HG03175 (cell line): Measurements from ENCODE around the gene TSPAN2.
A peak's percentile ranks its signal among the peaks of the same experiment; 100 is the strongest.

Source experiments
- ATAC-seq: cut with Tn5 transposase; IDR thresholded peaks from one replicate; pipeline ENCODE4 v1.9.1; 2021; ENCODE audit warnings: mild to moderate bottlenecking, moderate library complexity; ENCODE audit not compliant: unreplicated experiment

TSPAN2 gene

GRCh38 chr1:115076384-115076915 lies 12.9 kb downstream of the TSPAN2 start:
- ATAC-seq = no peak

- no peak for ATAC-seq
Measured at GRCh38 chr1:115074839-115075534, 14.3 kb downstream of the TSPAN2 start.

GRCh38 chr1:115073298-115074087 lies 15.8 kb downstream of the TSPAN2 start:
- ATAC-seq = no peak

- no peak for ATAC-seq
Measured at GRCh38 chr1:115071012-115071664, 18.2 kb downstream of the TSPAN2 start.

- no peak for ATAC-seq
Measured at GRCh38 chr1:115069659-115070308, 19.5 kb downstream of the TSPAN2 start.

GRCh38 chr1:115068826-115069585 lies 20.3 kb downstream of the TSPAN2 start:
- no peak for ATAC-seq

GRCh38 chr1:115067161-115067859 lies 22.0 kb downstream of the TSPAN2 start:
- ATAC-seq = no peak

GRCh38 chr1:115065021-115065420 lies 24.3 kb downstream of the TSPAN2 start:
- no peak for ATAC-seq

GRCh38 chr1:115064461-115064860 lies 24.8 kb downstream of the TSPAN2 start:
- no peak for ATAC-seq

- no peak for ATAC-seq
Measured at GRCh38 chr1:115063228-115063901, 25.9 kb downstream of the TSPAN2 start.

GRCh38 chr1:115062542-115063004 lies 26.7 kb downstream of the TSPAN2 start:
- ATAC-seq = peak; percentile 67

- ATAC-seq = no peak
Measured at GRCh38 chr1:115060501-115060900, 28.8 kb downstream of the TSPAN2 start.

- ATAC-seq = no peak
Measured at GRCh38 chr1:115059316-115059715, 30.0 kb downstream of the TSPAN2 start.

GRCh38 chr1:115057661-115058254 lies 31.5 kb downstream of the TSPAN2 start:
- no peak for ATAC-seq

GRCh38 chr1:115056395-115056798 lies 32.9 kb downstream of the TSPAN2 start:
- ATAC-seq = no peak

- peak; percentile 87 for ATAC-seq
Measured at GRCh38 chr1:115052454-115053083, 36.7 kb downstream of the TSPAN2 start.

GRCh38 chr1:115051850-115052249 lies 37.5 kb downstream of the TSPAN2 start:
- no peak for ATAC-seq

- no peak for ATAC-seq
Measured at GRCh38 chr1:115046751-115047150, 42.6 kb downstream of the TSPAN2 start.
